ENCODE results near the gene NFAM1. TPM values are rescaled to one million over a fixed set of nuclear protein-coding genes. Genes with fewer than 3 reads are reported as not detected.

NFAM1 gene
- total RNA-seq, 4 donors from 2014 or later = 0.11 to 1.9 (median 0.99) TPM

DNA sequence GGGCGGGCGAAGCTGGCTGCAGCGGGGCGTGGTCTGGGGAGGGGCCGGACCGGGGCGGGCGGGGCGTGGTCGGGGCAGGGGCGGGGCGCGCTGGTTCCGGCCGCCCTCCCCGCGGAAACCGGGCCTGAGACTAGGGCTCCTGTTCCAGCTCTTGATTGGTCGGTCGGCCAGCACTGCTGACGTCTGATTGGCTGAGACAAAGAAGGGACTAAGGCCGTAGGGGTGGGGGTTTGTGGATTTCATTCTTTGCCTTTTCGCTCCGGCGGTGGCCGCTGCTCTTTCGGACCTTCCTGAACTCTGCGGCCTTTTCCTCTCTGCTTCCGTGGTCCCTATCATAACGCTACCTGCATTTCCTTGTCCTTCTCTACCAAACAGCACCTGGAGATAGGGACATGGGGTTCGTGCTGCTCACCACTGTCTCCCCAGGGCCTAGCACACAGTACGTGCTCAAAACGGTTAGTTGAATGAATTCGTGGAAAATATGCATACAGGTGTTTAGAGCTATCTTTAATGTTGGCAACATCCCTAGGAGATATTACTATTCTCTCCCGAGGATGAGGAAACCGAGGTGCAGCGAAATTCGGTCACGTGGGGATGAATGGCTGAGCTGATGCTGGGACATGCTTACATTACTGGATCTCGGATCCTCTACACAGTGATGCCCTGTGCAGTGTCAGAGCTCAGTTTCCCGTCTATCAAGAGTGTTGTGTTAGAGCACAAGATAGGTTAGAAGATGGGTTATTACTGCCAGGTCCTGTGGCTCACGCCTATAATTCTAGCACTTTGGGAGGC, 62.8 kb downstream of the NFAM1 start:
- peaks cover 26 to 65% (median 45%) of the 10 kb centered on the region in 3 donors for H3K4me1 ChIP-seq
- H3K27ac ChIP-seq = peak overlapping the region; percentile 63 to 83 (median 75)
- 3 to 7% methylated on average over 26 to 29 of the region's 42 CpGs for WGBS, 2 donors

DNA sequence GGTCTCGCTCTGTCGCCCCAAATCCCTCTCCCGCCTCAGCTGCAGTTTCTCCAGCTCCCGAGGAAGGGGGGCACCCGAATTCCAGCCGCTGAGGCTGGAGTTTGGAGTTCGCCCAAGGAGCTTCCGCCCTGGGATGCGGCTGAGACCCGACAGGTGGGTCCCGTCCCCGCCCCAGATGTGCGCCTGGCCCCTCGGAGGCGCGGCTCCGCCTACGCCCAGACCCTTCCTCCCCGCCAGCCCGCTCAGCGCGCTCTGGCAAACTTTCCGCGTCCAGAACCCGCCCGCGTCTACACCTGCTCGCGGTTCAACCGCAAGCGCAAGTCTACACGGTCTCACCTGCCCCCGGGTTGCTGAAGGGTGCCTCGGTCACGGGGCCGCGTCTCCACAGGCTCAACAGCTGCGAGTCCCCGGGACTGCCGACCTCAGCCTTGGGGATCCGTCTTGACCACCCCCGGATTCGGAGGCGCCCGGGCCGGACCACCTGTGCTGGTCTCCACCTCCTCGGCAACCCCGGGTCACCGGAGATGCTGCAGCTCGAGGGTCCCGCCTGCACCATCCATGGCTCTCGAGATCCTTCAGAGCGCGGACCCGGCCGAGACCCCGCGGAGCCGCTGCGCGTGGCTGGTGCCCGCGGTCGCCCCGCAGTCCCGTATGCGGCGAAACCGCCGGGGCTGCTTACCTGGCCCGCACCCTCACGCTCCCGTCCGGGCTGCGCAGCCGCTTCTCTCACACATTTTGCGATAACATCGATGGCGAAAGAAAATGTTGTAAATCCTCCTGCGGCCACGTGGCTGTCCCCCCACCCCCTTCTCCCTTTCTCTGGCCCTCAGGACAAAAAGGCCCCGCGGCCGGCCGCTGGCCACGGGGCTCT, 63.6 kb downstream of the NFAM1 start:
- Histone ChIP-seq H3K27ac (peak overlapping the region; percentile 63 to 83 (median 75)), H3K4me1 (peaks cover 26 to 72% (median 45%) of the 10 kb centered on the region in 3 donors), H3K9me3 (no peaks in the 10 kb centered on the region), H3K36me3 (no peaks in the 10 kb centered on the region), H3K27me3 (peaks cover 0 to 37% (median 0%) of the 10 kb centered on the region in 4 donors), H3K4me3 (peak overlapping the region; percentile 51 to 76 (median 62))
- TF ChIP-seq POLR2A (IDR thresholded peaks at IDR 0.05) = peak in 1 of 4 donors; percentile 49
- TF ChIP-seq, protein P1, sequence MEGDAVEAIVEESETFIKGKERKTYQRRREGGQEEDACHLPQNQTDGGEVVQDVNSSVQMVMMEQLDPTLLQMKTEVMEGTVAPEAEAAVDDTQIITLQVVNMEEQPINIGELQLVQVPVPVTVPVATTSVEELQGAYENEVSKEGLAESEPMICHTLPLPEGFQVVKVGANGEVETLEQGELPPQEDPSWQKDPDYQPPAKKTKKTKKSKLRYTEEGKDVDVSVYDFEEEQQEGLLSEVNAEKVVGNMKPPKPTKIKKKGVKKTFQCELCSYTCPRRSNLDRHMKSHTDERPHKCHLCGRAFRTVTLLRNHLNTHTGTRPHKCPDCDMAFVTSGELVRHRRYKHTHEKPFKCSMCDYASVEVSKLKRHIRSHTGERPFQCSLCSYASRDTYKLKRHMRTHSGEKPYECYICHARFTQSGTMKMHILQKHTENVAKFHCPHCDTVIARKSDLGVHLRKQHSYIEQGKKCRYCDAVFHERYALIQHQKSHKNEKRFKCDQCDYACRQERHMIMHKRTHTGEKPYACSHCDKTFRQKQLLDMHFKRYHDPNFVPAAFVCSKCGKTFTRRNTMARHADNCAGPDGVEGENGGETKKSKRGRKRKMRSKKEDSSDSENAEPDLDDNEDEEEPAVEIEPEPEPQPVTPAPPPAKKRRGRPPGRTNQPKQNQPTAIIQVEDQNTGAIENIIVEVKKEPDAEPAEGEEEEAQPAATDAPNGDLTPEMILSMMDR (IDR thresholded peaks at IDR 0.05) = peak in 1 of 6 experiments; percentile 3
- DNase-seq = no peak
- intact Hi-C loops (cut with DNase I) = no loop called here
- 0 to 2% methylated on average over 10 to 16 of the region's 86 CpGs for WGBS, 2 donors

More for the DNA sequence above, 62.8 kb downstream of the NFAM1 start:
- H3K36me3 ChIP-seq = no peaks in the 10 kb centered on the region
- intact Hi-C loops (cut with DNase I) = no loop called here
- H3K4me3 ChIP-seq = peak overlapping the region; percentile 51 to 76 (median 62)
- TF ChIP-seq, protein P1 (IDR thresholded peaks at IDR 0.05) = no peak
- TF ChIP-seq POLR2A (IDR thresholded peaks at IDR 0.05) = no peak
- peak; percentile 42 for DNase-seq
- H3K9me3 ChIP-seq = no peaks in the 10 kb centered on the region
- H3K27me3 ChIP-seq = peaks cover 0 to 37% (median 0%) of the 10 kb centered on the region in 4 donors

DNA sequence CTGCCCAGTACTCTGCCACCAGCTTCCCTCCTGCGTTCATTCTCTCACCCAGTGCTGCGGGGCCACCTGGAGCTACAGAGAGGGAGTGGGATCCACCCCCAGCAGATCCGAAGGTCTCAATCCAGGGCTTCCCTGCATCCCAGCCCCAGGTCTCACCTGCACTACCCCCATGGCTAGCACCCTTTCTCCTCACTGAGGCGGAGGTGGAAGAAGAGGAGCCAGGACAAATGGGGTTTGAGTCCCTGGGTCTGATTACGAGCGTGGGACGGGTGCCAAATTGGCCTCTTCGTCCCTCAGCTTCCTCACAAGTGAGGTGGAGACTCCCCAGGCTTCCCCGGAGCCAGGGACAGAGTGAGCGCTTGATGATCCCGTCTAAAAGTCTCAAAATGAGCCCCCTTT, 64.2 kb downstream of the NFAM1 start:
- TF ChIP-seq POLR2A (IDR thresholded peaks at IDR 0.05) = no peak
- TF ChIP-seq, protein P1 (IDR thresholded peaks at IDR 0.05) = no peak
- DNase-seq = no peak
- Histone ChIP-seq H3K36me3 (no peaks in the 10 kb centered on the region), H3K9me3 (no peaks in the 10 kb centered on the region), H3K27ac (peak overlapping the region; percentile 63 to 83 (median 75)), H3K4me3 (peak overlapping the region; percentile 51 to 76 (median 62)), H3K4me1 (peaks cover 26 to 72% (median 45%) of the 10 kb centered on the region in 3 donors), H3K27me3 (peaks cover 0 to 37% (median 0%) of the 10 kb centered on the region in 4 donors)
- WGBS, 2 donors = 4 to 7% methylated on average over 7 to 9 of the region's 11 CpGs
- intact Hi-C loops (cut with DNase I) = no loop called here

DNA sequence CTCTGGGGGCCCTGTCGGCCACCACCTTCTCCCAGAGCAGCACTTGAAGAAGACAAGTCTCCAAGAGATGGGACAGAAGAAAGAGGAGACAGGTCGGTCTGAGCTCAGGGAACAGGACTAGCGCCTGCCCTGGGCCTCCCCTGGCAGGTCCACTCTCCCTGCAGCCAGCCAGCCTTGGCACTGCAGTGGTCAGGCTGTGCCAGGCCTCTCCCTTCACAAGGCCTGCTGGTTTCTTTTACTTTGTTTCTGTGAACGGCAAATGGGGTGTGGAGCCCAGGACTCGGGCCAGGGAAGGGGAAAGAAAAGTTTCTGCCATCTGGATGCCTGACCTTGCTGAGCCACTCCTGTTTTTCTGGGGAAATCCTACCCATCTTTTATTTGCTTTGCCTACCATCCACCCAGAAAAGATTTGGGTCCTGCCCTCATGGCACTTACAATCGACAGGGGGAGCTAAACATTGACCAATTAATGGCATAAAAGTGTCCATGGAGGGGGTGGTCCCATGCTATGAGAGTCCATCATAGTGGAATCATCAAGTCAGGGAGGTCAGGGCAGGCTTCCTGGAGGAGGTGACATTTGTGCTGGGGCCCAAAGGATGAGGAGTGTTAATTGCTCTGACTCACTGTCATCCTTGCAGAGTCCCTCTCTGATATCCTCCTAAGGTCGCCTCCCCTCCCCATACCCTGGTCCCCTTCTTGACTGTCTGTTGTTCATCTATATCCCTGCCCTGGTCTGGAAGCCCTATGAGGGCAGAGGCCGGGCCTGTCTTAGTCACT, 65.2 kb downstream of the NFAM1 start:
- H3K27me3 ChIP-seq = peaks cover 0 to 37% (median 0%) of the 10 kb centered on the region in 4 donors
- H3K27ac ChIP-seq = peak overlapping the region; percentile 48 to 83 (median 73)
- H3K4me1 ChIP-seq = peaks cover 26 to 72% (median 45%) of the 10 kb centered on the region in 3 donors
- intact Hi-C loops (cut with DNase I) = no loop called here
- TF ChIP-seq POLR2A (IDR thresholded peaks at IDR 0.05) = no peak
- 32 to 45% methylated on average over 4 to 8 of the region's 8 CpGs for WGBS, 2 donors
- H3K36me3 ChIP-seq = no peaks in the 10 kb centered on the region
- H3K4me3 ChIP-seq = peak overlapping the region; percentile 51 to 76 (median 62)
- DNase-seq = no peak
- no peaks in the 10 kb centered on the region for H3K9me3 ChIP-seq
